Naive thymus-derived CD4-positive, alpha-beta T cell (primary cell): Measurements from ENCODE around the gene PRR23E. TPM values are rescaled to one million over a fixed set of nuclear protein-coding genes. Genes with fewer than 3 reads are reported as not detected.

Experiments
- ATAC-seq: fragments of 150-1000 bp; cut with Tn5 transposase; 2 replicates; pipeline ENCODE4 v1.10.0; 2021; ENCODE audit warnings: mild to moderate bottlenecking, moderate library complexity
- CTCF ChIA-PET: fragments of 350-600 bp; sonication (Branson Sonifier 250); formaldehyde crosslinking; loops from one replicate; lab custom pipeline; 2021; ENCODE audit warnings: antibody characterized with exemption; lab: Charles Lee
- POLR2A ChIA-PET: fragments of 350-600 bp; sonication (Branson Sonifier 250); formaldehyde crosslinking; loops from one replicate; lab custom pipeline; 2021; ENCODE audit warnings: antibody characterized with exemption, inconsistent platforms; lab: Charles Lee
- DNase-seq, 9 donors: peaks; one replicate each; pipeline versions ENCODE4 v3.0.0 to v3.0.0-alpha.2; 2020 to 2022; ENCODE audit warnings: mixed read lengths in 1 of 9
- H3K27ac ChIP-seq: one replicate; pipeline ENCODE4 v1.7.0; 2013; ENCODE audit warnings: mild to moderate bottlenecking, low read depth, low read length, moderate library complexity
- H3K27me3 ChIP-seq, 2 donors: one replicate each; pipeline ENCODE4 v1.7.0; 2013; ENCODE audit warnings: low read length in 2 of 2, mild to moderate bottlenecking in 2 of 2, moderate library complexity in 2 of 2; ENCODE audit not compliant: control insufficient read depth in 2 of 2, insufficient read depth in 2 of 2
- H3K36me3 ChIP-seq, 3 experiments: 1 replicate in 2 of 3; 2 replicates in 1 of 3; pipeline ENCODE4 v1.7.0; 2013; ENCODE audit warnings: low read length in 3 of 3, mild to moderate bottlenecking in 3 of 3, moderate library complexity in 1 of 3; ENCODE audit not compliant: insufficient read depth in 3 of 3, control insufficient read depth in 2 of 3
- H3K4me1 ChIP-seq, 2 donors: one replicate each; pipeline ENCODE4 v1.7.0; 2013; ENCODE audit warnings: low read length in 2 of 2, mild to moderate bottlenecking in 2 of 2, moderate library complexity in 1 of 2; ENCODE audit not compliant: control insufficient read depth in 2 of 2, insufficient read depth in 2 of 2
- H3K4me3 ChIP-seq: 2 replicates; pipeline ENCODE4 v1.7.0; 2013; ENCODE audit warnings: mild to moderate bottlenecking, low read length
- H3K9me3 ChIP-seq, 3 experiments: 1 replicate in 2 of 3; 2 replicates in 1 of 3; pipeline ENCODE4 v1.7.0; 2013; ENCODE audit warnings: low read length in 3 of 3; ENCODE audit not compliant: control insufficient read depth in 2 of 3
- H3K27ac Mint-ChIP-seq, 9 donors: one replicate each; pipeline ENCODE4 v1.8.0; 2020 to 2022; ENCODE audit warnings: mixed read lengths in 9 of 9, mild to moderate bottlenecking in 8 of 9, moderate library complexity in 5 of 9, inconsistent platforms in 2 of 9
- H3K27me3 Mint-ChIP-seq, 5 donors: one replicate each; pipeline ENCODE4 v1.8.0; 2021 to 2022; ENCODE audit warnings: mixed read lengths in 5 of 5, mild to moderate bottlenecking in 1 of 5
- H3K36me3 Mint-ChIP-seq, 5 donors: one replicate each; pipeline ENCODE4 v1.8.0; 2020 to 2022; ENCODE audit warnings: mixed read lengths in 5 of 5, mild to moderate bottlenecking in 3 of 5, inconsistent platforms in 1 of 5
- H3K4me1 Mint-ChIP-seq, 7 donors: one replicate each; pipeline ENCODE4 v1.8.0; 2020 to 2022; ENCODE audit warnings: mixed read lengths in 7 of 7, mild to moderate bottlenecking in 3 of 7, inconsistent platforms in 1 of 7
- H3K4me3 Mint-ChIP-seq, 10 donors: one replicate each; pipeline ENCODE4 v1.8.0; 2020 to 2022; ENCODE audit warnings: mild to moderate bottlenecking in 10 of 10, mixed read lengths in 10 of 10, moderate library complexity in 6 of 10, inconsistent platforms in 2 of 10
- H3K9me3 Mint-ChIP-seq, 11 donors: one replicate each; pipeline ENCODE4 v1.8.0; 2020 to 2022; ENCODE audit warnings: mixed read lengths in 11 of 11, mild to moderate bottlenecking in 4 of 11, inconsistent platforms in 1 of 11, moderate library complexity in 1 of 11
- intact Hi-C, 2 donors: fragments of 100-400 bp; cut with micrococcal nuclease; formaldehyde crosslinking; loops; one replicate each; pipeline ENCODE4 v1.15.1; 2023
- polyA plus RNA-seq, 2 donors: library from polyadenylated mRNA; unstranded; fragments of 300-500 nt; fragmentation: Illumina TruSeq; gene quantifications; one replicate each; pipeline ENCODE4 v1.2.3, GENCODE V29; 2021
- total RNA-seq, 6 experiments: library from RNA in 5 of 6; stranded (reverse) in 5 of 6; gene quantifications; 1 replicate in 5 of 6; 2 replicates in 1 of 6; pipeline ENCODE4 v1.2.3 and lab custom pipeline; 2021 to 2026

Gene PRR23E
- total and polyA plus RNA-seq, 7 experiments from 2014 or later, result not detected

- Mint-ChIP-seq H3K4me1 (no peaks in the 10 kb centered on the region), H3K4me3 (no peak overlapping the region), H3K27me3 (peaks cover 6 to 60% (median 32%) of the 10 kb centered on the region in 5 donors), H3K27ac (no peak overlapping the region), H3K9me3 (peaks cover 0 to 19% (median 3%) of the 10 kb centered on the region in 11 donors), H3K36me3 (no peaks in the 10 kb centered on the region)
- intact Hi-C loops, result no loop called here
- H3K36me3 ChIP-seq, result no peaks in the 10 kb centered on the region
- no peak overlapping the region for H3K27ac ChIP-seq
- H3K27me3 ChIP-seq, result no peaks in the 10 kb centered on the region
- no peak overlapping the region for H3K4me3 ChIP-seq
- no peaks in the 10 kb centered on the region for H3K4me1 ChIP-seq
- ChIA-PET CTCF (no interaction called here), POLR2A (no interaction called here)
- no peak for ATAC-seq
- H3K9me3 ChIP-seq, result no peaks in the 10 kb centered on the region
- DNase-seq, result no peak
These were observed 18.6 kb upstream of the PRR23E start for GRCh38 chr3:127174284-127174683.

GRCh38 chr3:127174715-127175140, 18.2 kb upstream of the PRR23E start:
- Histone ChIP-seq H3K27ac (no peak overlapping the region), H3K4me1 (no peaks in the 10 kb centered on the region), H3K4me3 (no peak overlapping the region), H3K27me3 (no peaks in the 10 kb centered on the region), H3K36me3 (no peaks in the 10 kb centered on the region), H3K9me3 (no peaks in the 10 kb centered on the region)
- H3K4me3 Mint-ChIP-seq, result no peak overlapping the region
- no peak for ATAC-seq
- no peak for DNase-seq
- H3K36me3 Mint-ChIP-seq, result no peaks in the 10 kb centered on the region
- POLR2A ChIA-PET, result no interaction called here
- peaks cover 4 to 57% (median 31%) of the 10 kb centered on the region in 5 donors for H3K27me3 Mint-ChIP-seq
- H3K27ac Mint-ChIP-seq, result no peak overlapping the region
- H3K9me3 Mint-ChIP-seq, result peaks cover 0 to 19% (median 1%) of the 10 kb centered on the region in 11 donors
- intact Hi-C loops, result no loop called here
- H3K4me1 Mint-ChIP-seq, result no peaks in the 10 kb centered on the region
- CTCF ChIA-PET, result no interaction called here

DNA sequence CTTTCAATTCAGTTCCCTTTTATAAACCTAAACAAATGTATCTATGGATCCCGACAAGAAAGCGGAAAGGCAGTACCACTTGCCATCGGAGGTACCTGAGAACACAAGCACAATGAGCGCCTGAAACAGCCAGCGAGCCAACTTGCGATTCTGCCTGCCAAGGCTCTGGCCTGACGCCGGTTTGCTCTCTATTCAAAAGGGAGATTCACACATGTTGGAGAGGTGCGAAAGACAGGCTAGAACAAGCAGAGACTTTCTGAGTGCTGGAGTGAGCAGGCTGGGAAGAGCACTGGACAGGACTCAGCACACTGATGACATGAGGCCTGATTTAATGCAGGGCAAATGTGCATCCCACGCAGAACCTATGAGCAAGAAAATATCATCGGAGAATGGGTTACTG, 17.7 kb upstream of the PRR23E start:
- ATAC-seq, result no peak
- Histone ChIP-seq H3K4me1 (no peaks in the 10 kb centered on the region), H3K27ac (no peak overlapping the region), H3K27me3 (no peaks in the 10 kb centered on the region), H3K9me3 (no peaks in the 10 kb centered on the region), H3K36me3 (no peaks in the 10 kb centered on the region), H3K4me3 (no peak overlapping the region)
- POLR2A ChIA-PET, result no interaction called here
- DNase-seq, result no peak
- Mint-ChIP-seq H3K4me1 (no peaks in the 10 kb centered on the region), H3K4me3 (no peak overlapping the region), H3K27me3 (peaks cover 3 to 54% (median 29%) of the 10 kb centered on the region in 5 donors), H3K27ac (no peak overlapping the region), H3K9me3 (peaks cover 0 to 19% (median 1%) of the 10 kb centered on the region in 11 donors), H3K36me3 (no peaks in the 10 kb centered on the region)
- intact Hi-C loops, result no loop called here
- CTCF ChIA-PET, result no interaction called here

DNA sequence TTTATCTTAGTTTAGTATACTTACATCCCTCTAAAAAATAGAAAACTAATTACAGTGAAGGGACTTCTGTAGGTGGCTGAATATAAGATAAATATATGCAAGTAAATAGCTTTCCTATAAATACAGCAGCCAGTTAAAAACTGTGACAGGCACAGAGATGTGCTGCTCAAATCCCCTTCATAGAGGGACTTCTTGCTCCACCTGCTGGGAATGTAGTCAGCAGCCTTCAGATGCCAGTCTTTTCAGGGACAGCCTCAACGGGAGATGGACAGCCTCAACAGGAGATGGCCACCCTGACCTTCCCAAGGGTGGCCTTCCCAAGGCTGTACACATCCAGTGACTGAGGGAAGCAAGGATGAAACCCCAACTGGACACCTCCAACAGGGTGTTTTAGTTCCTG, 15.7 kb upstream of the PRR23E start:
- Mint-ChIP-seq H3K27ac (no peak overlapping the region), H3K4me1 (no peaks in the 10 kb centered on the region), H3K36me3 (no peaks in the 10 kb centered on the region), H3K27me3 (peaks cover 0 to 43% (median 20%) of the 10 kb centered on the region in 5 donors), H3K4me3 (no peak overlapping the region), H3K9me3 (peaks cover 0 to 19% (median 1%) of the 10 kb centered on the region in 11 donors)
- ATAC-seq (no peak), DNase-seq (no peak)
- ChIA-PET POLR2A (no interaction called here), CTCF (no interaction called here)
- H3K4me1 ChIP-seq, result no peaks in the 10 kb centered on the region
- H3K27ac ChIP-seq, result no peak overlapping the region
- no peaks in the 10 kb centered on the region for H3K27me3 ChIP-seq
- no peaks in the 10 kb centered on the region for H3K36me3 ChIP-seq
- H3K4me3 ChIP-seq, result no peak overlapping the region
- H3K9me3 ChIP-seq, result no peaks in the 10 kb centered on the region
- intact Hi-C loops, result no loop called here

GRCh38 chr3:127180859-127181258, 12.1 kb upstream of the PRR23E start:
- no peak for ATAC-seq
- peaks cover 0 to 17% (median 0%) of the 10 kb centered on the region in 5 donors for H3K27me3 Mint-ChIP-seq
- peaks cover 0 to 19% (median 0%) of the 10 kb centered on the region in 11 donors for H3K9me3 Mint-ChIP-seq
- no peaks in the 10 kb centered on the region for H3K4me1 Mint-ChIP-seq
- Histone ChIP-seq H3K27me3 (no peaks in the 10 kb centered on the region), H3K27ac (no peak overlapping the region), H3K9me3 (no peaks in the 10 kb centered on the region), H3K36me3 (no peaks in the 10 kb centered on the region), H3K4me1 (no peaks in the 10 kb centered on the region), H3K4me3 (no peak overlapping the region)
- no peaks in the 10 kb centered on the region for H3K36me3 Mint-ChIP-seq
- no peak overlapping the region for H3K27ac Mint-ChIP-seq
- intact Hi-C loops, result no loop called here
- POLR2A ChIA-PET, result no interaction called here
- no peak overlapping the region for H3K4me3 Mint-ChIP-seq
- no peak for DNase-seq
- CTCF ChIA-PET, result no interaction called here

DNA sequence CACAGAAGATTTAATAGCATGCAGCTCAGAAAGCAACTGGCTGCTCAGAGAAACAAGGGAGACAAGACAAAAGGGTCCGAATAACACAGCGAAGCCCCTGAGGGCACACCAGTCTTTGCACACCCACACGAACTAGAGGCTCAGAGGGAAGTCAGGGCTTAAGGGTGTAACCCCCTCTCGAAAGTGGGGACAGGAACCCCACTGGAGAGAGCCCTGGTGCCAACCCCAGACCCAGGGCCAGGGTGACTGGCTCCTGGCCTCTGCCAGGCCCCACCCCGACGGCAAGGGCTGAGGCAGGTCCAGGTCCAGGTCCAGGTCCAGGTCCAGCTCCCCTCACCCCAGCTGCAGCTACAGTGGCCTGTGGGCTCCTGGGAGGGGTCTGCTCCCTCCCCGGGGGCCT, 10.5 kb upstream of the PRR23E start:
- Histone ChIP-seq H3K4me1 (no peaks in the 10 kb centered on the region), H3K4me3 (no peak overlapping the region), H3K9me3 (no peaks in the 10 kb centered on the region), H3K27ac (no peak overlapping the region), H3K27me3 (no peaks in the 10 kb centered on the region), H3K36me3 (no peaks in the 10 kb centered on the region)
- Mint-ChIP-seq H3K4me1 (no peaks in the 10 kb centered on the region), H3K4me3 (no peak overlapping the region), H3K36me3 (no peaks in the 10 kb centered on the region), H3K27ac (no peak overlapping the region), H3K27me3 (peaks cover 0 to 17% (median 0%) of the 10 kb centered on the region in 5 donors), H3K9me3 (peaks cover 0 to 13% (median 0%) of the 10 kb centered on the region in 11 donors)
- DNase-seq (no peak), ATAC-seq (no peak)
- ChIA-PET CTCF (no interaction called here), POLR2A (no interaction called here)
- intact Hi-C loops, result no loop called here

GRCh38 chr3:127182848-127183714, 9.8 kb upstream of the PRR23E start:
- intact Hi-C loops, result no loop called here
- H3K4me1 ChIP-seq, result no peaks in the 10 kb centered on the region
- DNase-seq, result no peak
- no peaks in the 10 kb centered on the region for H3K36me3 ChIP-seq
- H3K4me3 ChIP-seq, result no peak overlapping the region
- Mint-ChIP-seq H3K4me3 (no peak overlapping the region), H3K4me1 (no peaks in the 10 kb centered on the region), H3K27ac (no peak overlapping the region), H3K9me3 (peaks cover 0 to 12% (median 1%) of the 10 kb centered on the region in 11 donors), H3K36me3 (no peaks in the 10 kb centered on the region), H3K27me3 (peaks cover 0 to 17% (median 0%) of the 10 kb centered on the region in 5 donors)
- ChIA-PET CTCF (no interaction called here), POLR2A (no interaction called here)
- H3K9me3 ChIP-seq, result no peaks in the 10 kb centered on the region
- H3K27ac ChIP-seq, result no peak overlapping the region
- H3K27me3 ChIP-seq, result no peaks in the 10 kb centered on the region
- peak; percentile 12 for ATAC-seq
